ENCODE data around the gene WFIKKN2.
"Not testable (repeated sequence)": the region's sequence is repeated elsewhere in the genome, so short reads cannot be mapped to it uniquely, and the experiment has no call there.

The WFIKKN2 gene

GRCh38 chr17:50867363-50868139, 32.2 kb downstream of the WFIKKN2 start:
- H3K4me1 ChIP-seq (ENCODE audit: control insufficient read depth, insufficient read depth, low read length): peaks cover 34% of the 10 kb centered on the region
- peaks cover 6 to 7% of the 10 kb centered on the region in 2 donors for H3K36me3 ChIP-seq (ENCODE audit: control insufficient read depth in 2 of 2, insufficient read depth in 2 of 2, low read length in 2 of 2)
- H3K9me3 ChIP-seq (ENCODE audit: control insufficient read depth in 2 of 2, low read length in 2 of 2): no peaks in the 10 kb centered on the region
- peak overlapping the region; percentile 91 to 99 for H3K9ac ChIP-seq (ENCODE audit: low read length in 2 of 2)
- no peaks in the 10 kb centered on the region for H3K27me3 ChIP-seq (ENCODE audit: control insufficient read depth in 1 of 2, insufficient read depth in 2 of 2, low read length in 2 of 2)
- peak overlapping the region; percentile 100 for H3K27ac ChIP-seq (ENCODE audit: low read length)
- peak overlapping the region; percentile 91 to 97 for H3K4me3 ChIP-seq (ENCODE audit: low read length in 2 of 2)

- Histone ChIP-seq H3K9me3 (ENCODE audit: control insufficient read depth in 2 of 2, low read length in 2 of 2) (no peaks in the 10 kb centered on the region), H3K4me3 (ENCODE audit: low read length in 2 of 2) (peak overlapping the region; percentile 91 to 97), H3K27ac (ENCODE audit: low read length) (peak overlapping the region; percentile 100), H3K4me1 (ENCODE audit: control insufficient read depth, insufficient read depth, low read length) (peaks cover 35% of the 10 kb centered on the region), H3K27me3 (ENCODE audit: control insufficient read depth in 1 of 2, insufficient read depth in 2 of 2, low read length in 2 of 2) (no peaks in the 10 kb centered on the region), H3K9ac (ENCODE audit: low read length in 2 of 2) (peak overlapping the region; percentile 91 to 99), H3K36me3 (ENCODE audit: control insufficient read depth in 2 of 2, insufficient read depth in 2 of 2, low read length in 2 of 2) (peaks cover 3% of the 10 kb centered on the region in 2 donors)
Observed at GRCh38 chr17:50868140-50868438, 32.7 kb downstream of the WFIKKN2 start.

- Histone ChIP-seq H3K4me1 (ENCODE audit: control insufficient read depth, insufficient read depth, low read length) (peaks cover 33% of the 10 kb centered on the region), H3K36me3 (ENCODE audit: control insufficient read depth in 2 of 2, insufficient read depth in 2 of 2, low read length in 2 of 2) (no peaks in the 10 kb centered on the region), H3K4me3 (ENCODE audit: low read length in 2 of 2) (peak overlapping the region; percentile 91 to 97), H3K9ac (ENCODE audit: low read length in 2 of 2) (peak overlapping the region; percentile 91 to 99), H3K9me3 (ENCODE audit: control insufficient read depth in 2 of 2, low read length in 2 of 2) (no peaks in the 10 kb centered on the region), H3K27me3 (ENCODE audit: control insufficient read depth in 1 of 2, insufficient read depth in 2 of 2, low read length in 2 of 2) (no peaks in the 10 kb centered on the region), H3K27ac (ENCODE audit: low read length) (peak overlapping the region; percentile 100)
Observed at GRCh38 chr17:50868602-50869001, 33.2 kb downstream of the WFIKKN2 start.

- Histone ChIP-seq H3K27me3 (ENCODE audit: control insufficient read depth in 1 of 2, insufficient read depth in 2 of 2, low read length in 2 of 2) (no peaks in the 10 kb centered on the region), H3K4me3 (ENCODE audit: low read length in 2 of 2) (no peak overlapping the region), H3K36me3 (ENCODE audit: control insufficient read depth in 2 of 2, insufficient read depth in 2 of 2, low read length in 2 of 2) (no peaks in the 10 kb centered on the region), H3K4me1 (ENCODE audit: control insufficient read depth, insufficient read depth, low read length) (peaks cover 32% of the 10 kb centered on the region), H3K27ac (ENCODE audit: low read length) (peak overlapping the region; percentile 46), H3K9ac (ENCODE audit: low read length in 2 of 2) (no peak overlapping the region), H3K9me3 (ENCODE audit: control insufficient read depth in 2 of 2, low read length in 2 of 2) (no peaks in the 10 kb centered on the region)
Observed at GRCh38 chr17:50871364-50871763, 36.0 kb downstream of the WFIKKN2 start.

- H3K4me3 ChIP-seq (ENCODE audit: low read length in 2 of 2): no peak overlapping the region
- H3K9ac ChIP-seq (ENCODE audit: low read length in 2 of 2): no peak overlapping the region
- no peaks in the 10 kb centered on the region for H3K9me3 ChIP-seq (ENCODE audit: control insufficient read depth in 2 of 2, low read length in 2 of 2)
- H3K27ac ChIP-seq (ENCODE audit: low read length): peak overlapping the region; percentile 46
- H3K4me1 ChIP-seq (ENCODE audit: control insufficient read depth, insufficient read depth, low read length): peaks cover 30% of the 10 kb centered on the region
- no peaks in the 10 kb centered on the region for H3K27me3 ChIP-seq (ENCODE audit: control insufficient read depth in 1 of 2, insufficient read depth in 2 of 2, low read length in 2 of 2)
- H3K36me3 ChIP-seq (ENCODE audit: control insufficient read depth in 2 of 2, insufficient read depth in 2 of 2, low read length in 2 of 2): no peaks in the 10 kb centered on the region
Observed at GRCh38 chr17:50871898-50872297, 36.5 kb downstream of the WFIKKN2 start.

- H3K27ac ChIP-seq (ENCODE audit: low read length): peak overlapping the region; percentile 62
Observed at GRCh38 chr17:50872710-50873424, 37.5 kb downstream of the WFIKKN2 start.

GRCh38 chr17:50875074-50875473, 39.7 kb downstream of the WFIKKN2 start:
- no peaks in the 10 kb centered on the region for H3K9me3 ChIP-seq (ENCODE audit: control insufficient read depth in 2 of 2, low read length in 2 of 2)
- H3K27ac ChIP-seq (ENCODE audit: low read length): no peak overlapping the region
- no peak overlapping the region for H3K9ac ChIP-seq (ENCODE audit: low read length in 2 of 2)
- no peaks in the 10 kb centered on the region for H3K36me3 ChIP-seq (ENCODE audit: control insufficient read depth in 2 of 2, insufficient read depth in 2 of 2, low read length in 2 of 2)
- H3K4me1 ChIP-seq (ENCODE audit: control insufficient read depth, insufficient read depth, low read length): peaks cover 16% of the 10 kb centered on the region
- H3K4me3 ChIP-seq (ENCODE audit: low read length in 2 of 2): no peak overlapping the region
- H3K27me3 ChIP-seq (ENCODE audit: control insufficient read depth in 1 of 2, insufficient read depth in 2 of 2, low read length in 2 of 2): no peaks in the 10 kb centered on the region

More at GRCh38 chr17:50872710-50873424, 37.5 kb downstream of the WFIKKN2 start:
- Histone ChIP-seq H3K9ac (ENCODE audit: low read length in 2 of 2) (no peak overlapping the region), H3K27me3 (ENCODE audit: control insufficient read depth in 1 of 2, insufficient read depth in 2 of 2, low read length in 2 of 2) (no peaks in the 10 kb centered on the region), H3K4me1 (ENCODE audit: control insufficient read depth, insufficient read depth, low read length) (peaks cover 23% of the 10 kb centered on the region), H3K4me3 (ENCODE audit: low read length in 2 of 2) (peak overlapping the region in 1 of 2 donors; percentile 8), H3K9me3 (ENCODE audit: control insufficient read depth in 2 of 2, low read length in 2 of 2) (no peaks in the 10 kb centered on the region), H3K36me3 (ENCODE audit: control insufficient read depth in 2 of 2, insufficient read depth in 2 of 2, low read length in 2 of 2) (no peaks in the 10 kb centered on the region)

- H3K27me3 ChIP-seq (ENCODE audit: control insufficient read depth in 1 of 2, insufficient read depth in 2 of 2, low read length in 2 of 2); H3K27ac ChIP-seq (ENCODE audit: low read length): not testable (repeated sequence)
- H3K4me1 ChIP-seq (ENCODE audit: control insufficient read depth, insufficient read depth, low read length): peaks cover 12% of the 10 kb centered on the region
Observed at GRCh38 chr17:50877042-50877441, 41.7 kb downstream of the WFIKKN2 start.

GRCh38 chr17:50877838-50878237, 42.5 kb downstream of the WFIKKN2 start:
- Histone ChIP-seq H3K36me3 (ENCODE audit: control insufficient read depth in 2 of 2, insufficient read depth in 2 of 2, low read length in 2 of 2) (no peaks in the 10 kb centered on the region), H3K27ac (ENCODE audit: low read length) (no peak overlapping the region), H3K4me1 (ENCODE audit: control insufficient read depth, insufficient read depth, low read length) (peaks cover 5% of the 10 kb centered on the region), H3K9me3 (ENCODE audit: control insufficient read depth in 2 of 2, low read length in 2 of 2) (no peaks in the 10 kb centered on the region), H3K27me3 (ENCODE audit: control insufficient read depth in 1 of 2, insufficient read depth in 2 of 2, low read length in 2 of 2) (no peaks in the 10 kb centered on the region), H3K9ac (ENCODE audit: low read length in 2 of 2) (no peak overlapping the region), H3K4me3 (ENCODE audit: low read length in 2 of 2) (no peak overlapping the region)

More at GRCh38 chr17:50877042-50877441, 41.7 kb downstream of the WFIKKN2 start:
- not testable (repeated sequence) for H3K36me3 ChIP-seq (ENCODE audit: control insufficient read depth in 2 of 2, insufficient read depth in 2 of 2, low read length in 2 of 2); H3K9me3 ChIP-seq (ENCODE audit: control insufficient read depth in 2 of 2, low read length in 2 of 2); H3K4me3 ChIP-seq (ENCODE audit: low read length in 2 of 2); H3K9ac ChIP-seq (ENCODE audit: low read length in 2 of 2)

GRCh38 chr17:50879086-50879485, 43.7 kb downstream of the WFIKKN2 start:
- H3K36me3 ChIP-seq (ENCODE audit: control insufficient read depth in 2 of 2, insufficient read depth in 2 of 2, low read length in 2 of 2): no peaks in the 10 kb centered on the region

GRCh38 chr17:50881182-50881581, 45.8 kb downstream of the WFIKKN2 start:
- Histone ChIP-seq H3K9ac (ENCODE audit: low read length in 2 of 2) (no peak overlapping the region), H3K36me3 (ENCODE audit: control insufficient read depth in 2 of 2, insufficient read depth in 2 of 2, low read length in 2 of 2) (no peaks in the 10 kb centered on the region), H3K4me3 (ENCODE audit: low read length in 2 of 2) (no peak overlapping the region), H3K4me1 (ENCODE audit: control insufficient read depth, insufficient read depth, low read length) (no peaks in the 10 kb centered on the region), H3K27ac (ENCODE audit: low read length) (no peak overlapping the region), H3K27me3 (ENCODE audit: control insufficient read depth in 1 of 2, insufficient read depth in 2 of 2, low read length in 2 of 2) (no peaks in the 10 kb centered on the region), H3K9me3 (ENCODE audit: control insufficient read depth in 2 of 2, low read length in 2 of 2) (no peaks in the 10 kb centered on the region)

More at GRCh38 chr17:50879086-50879485, 43.7 kb downstream of the WFIKKN2 start:
- no peaks in the 10 kb centered on the region for H3K9me3 ChIP-seq (ENCODE audit: control insufficient read depth in 2 of 2, low read length in 2 of 2)
- no peak overlapping the region for H3K27ac ChIP-seq (ENCODE audit: low read length)
- no peak overlapping the region for H3K9ac ChIP-seq (ENCODE audit: low read length in 2 of 2)
- H3K4me3 ChIP-seq (ENCODE audit: low read length in 2 of 2): no peak overlapping the region
- no peaks in the 10 kb centered on the region for H3K4me1 ChIP-seq (ENCODE audit: control insufficient read depth, insufficient read depth, low read length)
- H3K27me3 ChIP-seq (ENCODE audit: control insufficient read depth in 1 of 2, insufficient read depth in 2 of 2, low read length in 2 of 2): no peaks in the 10 kb centered on the region
